GM12878 (cell line): ENCODE measurements around the gene RBBP6. TPM values are rescaled to one million over a fixed set of nuclear protein-coding genes. Genes with fewer than 3 reads are reported as not detected.

Source experiments
- ATAC-seq: fragments of 200-7000 bp; cut with Tn5 transposase; 3 replicates; pipeline ENCODE4 v1.9.1; 2020; ENCODE audit warnings: mild to moderate bottlenecking, moderate library complexity
- BruUV-seq: library from RNA; stranded (reverse); fragments of 400-500 nt; replicated peaks from 2 replicates; lab custom pipeline; 2021; lab: Mats Ljungman, UMichigan
- CTCF ChIA-PET: fragments of 300-600 bp; sonication (Branson Sonifier 250); formaldehyde crosslinking; extraction: SDS; loops from one replicate; lab custom pipeline; 2021; ENCODE audit warnings: inconsistent platforms; lab: Yijun Ruan, JAX
- POLR2A ChIA-PET: fragments of 350-600 bp; formaldehyde crosslinking; extraction: SDS; loops from one replicate; lab custom pipeline; 2021; ENCODE audit warnings: inconsistent platforms; lab: Charles Lee
- RAD21 ChIA-PET: fragments of 300-600 bp; sonication (Branson Sonifier 250); formaldehyde crosslinking; loops from one replicate; lab custom pipeline; 2023; ENCODE audit warnings: antibody characterized with exemption; ENCODE audit not compliant: unreplicated experiment; lab: Charles Lee
- SMC1A ChIA-PET: fragments of 300-600 bp; sonication (Branson Sonifier 250); formaldehyde crosslinking; loops from one replicate; lab custom pipeline; 2023; ENCODE audit not compliant: unreplicated experiment, uncharacterized antibody; lab: Charles Lee
- DNase-seq: peaks from one replicate; pipeline ENCODE4 v3.0.0-alpha.2; 2011; ENCODE audit warnings: low read depth, low spot score
- FAIRE-seq: peaks from 3 replicates; lab custom pipeline; 2011; peaks lifted over from hg19 to GRCh38; lab: Jason Lieb, UNC
- H2AFZ ChIP-seq: 2 replicates; pipeline ENCODE4 v1.6.0; 2011; ENCODE audit warnings: low read depth, low read length, control low read depth; ENCODE audit not compliant: control insufficient read depth
- H3K27ac ChIP-seq: 2 replicates; pipeline ENCODE4 v1.5.1; 2011; ENCODE audit warnings: control low read depth; ENCODE audit not compliant: control insufficient read depth, insufficient read depth
- H3K27me3 ChIP-seq, 2 experiments: replicated peaks in 1 of 2; 2 replicates each; pipeline versions ENCODE4 v1.6.0 to v1.6.1; 2011; ENCODE audit warnings: low read length in 1 of 2; ENCODE audit not compliant: control insufficient read depth in 2 of 2, insufficient read depth in 2 of 2
- H3K36me3 ChIP-seq, 2 experiments: 2 replicates each; pipeline ENCODE4 v1.5.1; 2011; ENCODE audit warnings: low read length in 1 of 2; ENCODE audit not compliant: control insufficient read depth in 2 of 2, insufficient read depth in 2 of 2
- H3K4me1 ChIP-seq: 2 replicates; pipeline ENCODE4 v1.6.1; 2011; ENCODE audit warnings: mild to moderate bottlenecking, low read length, moderate library complexity, mixed read lengths; ENCODE audit not compliant: control insufficient read depth, insufficient read depth
- H3K4me2 ChIP-seq: 2 replicates; pipeline ENCODE4 v1.6.0; 2011; ENCODE audit warnings: control low read depth; ENCODE audit not compliant: control insufficient read depth, insufficient read depth
- H3K4me3 ChIP-seq: fragments of 200-600 bp; sonication (generic); 2 replicates; pipeline ENCODE4 v1.5.1; 2016
- H3K79me2 ChIP-seq: 2 replicates; pipeline ENCODE4 v1.6.0; 2011; ENCODE audit warnings: low read length; ENCODE audit not compliant: control insufficient read depth, insufficient read depth
- H3K9ac ChIP-seq: 2 replicates; pipeline ENCODE4 v1.8.0; 2011; ENCODE audit warnings: low read length, control low read depth, mixed read lengths; ENCODE audit not compliant: control insufficient read depth, insufficient read depth
- H3K9me3 ChIP-seq: replicated peaks from 3 replicates; pipeline ENCODE4 v1.5.1; 2011; ENCODE audit warnings: mild to moderate bottlenecking, low read length; ENCODE audit not compliant: control insufficient read depth, insufficient read depth
- H4K20me1 ChIP-seq: 2 replicates; pipeline ENCODE4 v1.6.0; 2011; ENCODE audit not compliant: control insufficient read depth, insufficient read depth
- BHLHE40 ChIP-seq, 2 experiments: fragments of 450-650 bp in 1 of 2; IDR thresholded peaks; 2 replicates each; pipeline ENCODE4 v1.6.1; 2011 to 2017; ENCODE audit warnings: low read depth in 2 of 2, borderline replicate concordance in 1 of 2, improper control_type of control experiment in 1 of 2, low read length in 1 of 2, mild to moderate bottlenecking in 1 of 2
- DPF2 ChIP-seq: fragments of 450-650 bp; IDR thresholded peaks from 2 replicates; pipeline ENCODE4 v1.6.1; 2017; ENCODE audit warnings: mild to moderate bottlenecking
- ESRRA ChIP-seq: IDR thresholded peaks from 2 replicates; pipeline ENCODE4 v1.6.1; 2012; ENCODE audit warnings: mild to moderate bottlenecking, low read length, improper control_type of control experiment
- KAT2A ChIP-seq: conservative IDR thresholded peaks from 2 replicates; pipeline ENCODE4 v1.6.1; 2011; ENCODE audit warnings: low read depth, low read length; ENCODE audit not compliant: control insufficient read depth
- KLF5 ChIP-seq: fragments of 450-650 bp; IDR thresholded peaks from 2 replicates; pipeline ENCODE4 v1.6.1; 2014; ENCODE audit warnings: mild to moderate bottlenecking; ENCODE audit not compliant: partially characterized antibody
- MEF2A ChIP-seq: IDR thresholded peaks from 2 replicates; pipeline ENCODE4 v1.6.1; 2011; ENCODE audit warnings: low read depth, mild to moderate bottlenecking, low read length, moderate library complexity; ENCODE audit not compliant: insufficient read depth
- NR2C2 ChIP-seq: IDR thresholded peaks from 2 replicates; pipeline ENCODE4 v1.6.1; 2011; ENCODE audit warnings: borderline replicate concordance, low read depth; ENCODE audit not compliant: control insufficient read depth, insufficient read length
- PAX5 ChIP-seq: IDR thresholded peaks from 2 replicates; pipeline ENCODE4 v1.6.1; 2011; ENCODE audit warnings: low read depth, low read length, borderline replicate concordance
- POU2F2 ChIP-seq: IDR thresholded peaks from 3 replicates; pipeline ENCODE4 v1.6.1; 2011; ENCODE audit warnings: low read depth, mild to moderate bottlenecking, low read length, borderline replicate concordance
- REST ChIP-seq: IDR thresholded peaks from 2 replicates; pipeline ENCODE4 v1.6.1; 2012; ENCODE audit warnings: mild to moderate bottlenecking, low read depth, low read length
- RFX5 ChIP-seq: IDR thresholded peaks from 2 replicates; pipeline ENCODE4 v1.6.1; 2011; ENCODE audit warnings: low read depth, low read length, improper control_type of control experiment
- SMARCA5 ChIP-seq: fragments of 450-650 bp; IDR thresholded peaks from 2 replicates; pipeline ENCODE4 v1.6.1; 2017; ENCODE audit warnings: mild to moderate bottlenecking
- USF1 ChIP-seq: IDR thresholded peaks from 2 replicates; pipeline ENCODE4 v1.6.1; 2011; ENCODE audit warnings: borderline replicate concordance, low read depth, mild to moderate bottlenecking, moderate library complexity, mixed read lengths, low read length; ENCODE audit not compliant: insufficient read depth; ENCODE audit errors: extremely low read length
- ZBED1 ChIP-seq: IDR thresholded peaks from 2 replicates; pipeline ENCODE4 v1.6.1; 2016; ENCODE audit warnings: borderline replicate concordance
- WGBS: methylation state at CpG from one replicate; pipeline ENCODE4 v1.1.6; 2016; ENCODE audit warnings: low lambda C conversion rate; ENCODE audit not compliant: insufficient replicate concordance, insufficient coverage; ENCODE audit errors: missing lambda C conversion rate; 5-methylcytosine and 5-hydroxymethylcytosine counted together
- in situ Hi-C: fragments of 300-500 bp; cut with MboI; formaldehyde crosslinking; loops from 9 replicates; pipeline ENCODE4 v1.14.3; 2018; ENCODE audit warnings: mixed read lengths
- intact Hi-C: fragments of 100-400 bp; cut with micrococcal nuclease; formaldehyde crosslinking; loops from one replicate; pipeline ENCODE4 v1.14.2; 2022; ENCODE audit not compliant: unreplicated experiment
- polyA plus RNA-seq, 11 experiments: library from polyadenylated mRNA; depleted of rRNA in 4 of 11; unstranded in 6 of 11; stranded (reverse) in 5 of 11; fragments of >200 nt; fragmentation: Nextera tagmentation in 4 of 11; fragmentation: Illumina TruSeq in 1 of 11; extraction: Ambion mirVana in 4 of 11; extraction: Trizol in 1 of 11; gene quantifications; 1 replicate in 1 of 11; 2 replicates in 10 of 11; pipeline versions ENCODE4 v1.2.1 to v1.2.3, GENCODE V29; 2011 to 2016; ENCODE audit warnings: inconsistent platforms in 2 of 11, missing spikeins in 2 of 11, low read depth in 1 of 11
- total RNA-seq, 4 experiments: library from RNA; depleted of rRNA in 3 of 4; stranded (reverse); fragments of >200 nt in 3 of 4; fragmentation: Illumina TruSeq in 1 of 4; extraction: Trizol in 1 of 4; gene quantifications; 2 replicates each; pipeline versions ENCODE4 v1.2.1 to v1.2.3, GENCODE V29; 2013 to 2021

The RBBP6 gene
- total and polyA plus RNA-seq, 10 of the 15 experiments (the other 5 are each of a cell fraction or from before 2014, with no cell fraction given): 16.9 to 80.2 (median 36.5) TPM

GRCh38 chr16:24583494-24583893, 44.1 kb downstream of the RBBP6 start:
- in situ Hi-C loops (no loop called here), intact Hi-C loops (loop anchor here (10.0 kb wide), 1 partner anchor 101 kb away; no protein-coding TSS in a partner anchor)
- BruUV-seq: no TSS peak

More at GRCh38 chr16:24583494-24583893, 44.1 kb downstream of the RBBP6 start:
- ChIA-PET POLR2A (no interaction called here), SMC1A (interaction anchor here (0.6 kb wide), 1 partner anchor 439 kb away, joined by 3 read pairs; no protein-coding TSS in a partner anchor), CTCF (no interaction called here), RAD21 (no interaction called here)
- no peak overlapping the region for H3K4me2 ChIP-seq
- no peaks in the 10 kb centered on the region for H4K20me1 ChIP-seq
- ATAC-seq (no peak), FAIRE-seq (no peak), DNase-seq (no peak)
- 74% methylated on average over 5 of the region's 5 CpGs for WGBS
- H3K4me3 ChIP-seq: no peak overlapping the region
- H3K79me2 ChIP-seq: no peaks in the 10 kb centered on the region
- no peaks in the 10 kb centered on the region for H3K27me3 ChIP-seq
- H3K4me1 ChIP-seq: no peaks in the 10 kb centered on the region
- no peaks in the 10 kb centered on the region for H3K9me3 ChIP-seq
- H3K9ac ChIP-seq: no peak overlapping the region
- H3K27ac ChIP-seq: no peak overlapping the region
- no peak overlapping the region for H2AFZ ChIP-seq
- H3K36me3 ChIP-seq: no peaks in the 10 kb centered on the region
- TF ChIP-seq USF1 (no peak), ZBED1 (no peak), PAX5 (no peak), MEF2A (no peak), POU2F2 (no peak), NR2C2 (no peak), SMARCA5 (no peak), KAT2A (no peak), BHLHE40 (IDR thresholded peaks at IDR 0.05; ENCODE audit: borderline replicate concordance in 1 of 2, low read depth in 2 of 2, low read length in 1 of 2) (no peak), RFX5 (no peak), DPF2 (no peak), KLF5 (no peak), REST (no peak), ESRRA (no peak)
